ENCODE data around the gene OSBPL5. TPM values are rescaled to one million over a fixed set of nuclear protein-coding genes. Genes with fewer than 3 reads are reported as not detected.

Gene OSBPL5
- total RNA-seq, 4 donors from 2014 or later = 12.9 to 64.2 (median 22.3) TPM

DNA sequence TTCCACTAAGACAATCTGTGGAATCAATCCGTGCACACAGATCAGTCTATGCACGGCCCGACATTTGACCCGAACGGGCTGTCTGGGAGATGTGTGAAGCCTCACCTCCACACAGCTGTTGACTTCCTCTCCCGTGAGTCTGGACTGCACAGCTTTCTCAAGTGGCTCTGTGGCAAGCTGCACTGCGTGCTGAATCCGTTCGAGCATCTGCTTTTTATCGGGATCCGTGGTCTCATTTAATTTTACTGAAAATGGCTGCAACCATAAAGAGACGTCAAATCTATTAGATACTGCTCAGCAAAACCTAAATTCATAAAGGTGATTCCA, 127.2 kb downstream of the OSBPL5 start:
- TF ChIP-seq, protein P1, sequence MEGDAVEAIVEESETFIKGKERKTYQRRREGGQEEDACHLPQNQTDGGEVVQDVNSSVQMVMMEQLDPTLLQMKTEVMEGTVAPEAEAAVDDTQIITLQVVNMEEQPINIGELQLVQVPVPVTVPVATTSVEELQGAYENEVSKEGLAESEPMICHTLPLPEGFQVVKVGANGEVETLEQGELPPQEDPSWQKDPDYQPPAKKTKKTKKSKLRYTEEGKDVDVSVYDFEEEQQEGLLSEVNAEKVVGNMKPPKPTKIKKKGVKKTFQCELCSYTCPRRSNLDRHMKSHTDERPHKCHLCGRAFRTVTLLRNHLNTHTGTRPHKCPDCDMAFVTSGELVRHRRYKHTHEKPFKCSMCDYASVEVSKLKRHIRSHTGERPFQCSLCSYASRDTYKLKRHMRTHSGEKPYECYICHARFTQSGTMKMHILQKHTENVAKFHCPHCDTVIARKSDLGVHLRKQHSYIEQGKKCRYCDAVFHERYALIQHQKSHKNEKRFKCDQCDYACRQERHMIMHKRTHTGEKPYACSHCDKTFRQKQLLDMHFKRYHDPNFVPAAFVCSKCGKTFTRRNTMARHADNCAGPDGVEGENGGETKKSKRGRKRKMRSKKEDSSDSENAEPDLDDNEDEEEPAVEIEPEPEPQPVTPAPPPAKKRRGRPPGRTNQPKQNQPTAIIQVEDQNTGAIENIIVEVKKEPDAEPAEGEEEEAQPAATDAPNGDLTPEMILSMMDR (IDR thresholded peaks at IDR 0.05; ENCODE audit: low read depth) = no peak

Small RNA genes within 50 kb of the gene (small RNA-seq; reads per million reads assigned to genes)
- gene RNU1-91P = not detected

Other genes with a start within 250 kb of the OSBPL5 start
- 1 to 10 TPM in 2 of 4 donors, not detected in 2; 1.2 to 1.8 TPM for gene PHLDA2, start 235.9 kb downstream of the OSBPL5 start, total RNA-seq
- gene NAP1L4, start 173.0 kb downstream of the OSBPL5 start, total RNA-seq = 100 to 1,000 TPM in 1 of 4 donors, 10 to 100 TPM in 3; 92.3 to 108 (median 94.9) TPM
- gene CARS1, start 107.9 kb downstream of the OSBPL5 start, total RNA-seq = 10 to 100 TPM; 30.4 to 59.5 (median 36.1) TPM
- not detected for gene MRGPRG, start 53.5 kb upstream of the OSBPL5 start, total RNA-seq
- gene MRGPRE, start 67.1 kb upstream of the OSBPL5 start, total RNA-seq = not detected
- gene ZNF195, start 213.8 kb upstream of the OSBPL5 start, total RNA-seq = 10 to 100 TPM; 16.7 to 27.9 (median 18.3) TPM

Measured in subcutaneous adipose tissue (tissue), 4 donors.